WERI-Rb-1 (cell line): Measurements from ENCODE around the gene AMH.

Source experiments
- DNase-seq: peaks from one replicate; pipeline ENCODE4 v3.0.0-alpha.2; 2020
- H3K27ac ChIP-seq: fragments of 250-450 bp; sonication (Bioruptor Pico); 2 replicates; pipeline ENCODE4 v1.5.1; 2020; ENCODE audit warnings: mild to moderate bottlenecking, moderate library complexity
- H3K27me3 ChIP-seq: fragments of 250-450 bp; sonication (Bioruptor Pico); 2 replicates; pipeline ENCODE4 v1.5.1; 2021; ENCODE audit warnings: mild to moderate bottlenecking, low read depth, moderate library complexity; ENCODE audit not compliant: insufficient read depth, severe bottlenecking
- H3K36me3 ChIP-seq: fragments of 250-450 bp; sonication (Bioruptor Pico); 2 replicates; pipeline ENCODE4 v1.5.1; 2020; ENCODE audit warnings: mild to moderate bottlenecking, moderate library complexity
- H3K4me3 ChIP-seq: 2 replicates; pipeline ENCODE4 v1.5.1; 2011; ENCODE audit warnings: low read depth, mild to moderate bottlenecking, control low read depth, low read length
- H3K9me3 ChIP-seq: fragments of 250-450 bp; sonication (Bioruptor Pico); 2 replicates; pipeline ENCODE4 v1.5.1; 2021; ENCODE audit warnings: mild to moderate bottlenecking, moderate library complexity; ENCODE audit not compliant: severe bottlenecking
- CTCF ChIP-seq: IDR thresholded peaks from 2 replicates; pipeline ENCODE4 v1.5.1; 2011; ENCODE audit warnings: low read depth, mild to moderate bottlenecking, control low read depth, inconsistent platforms, low read length

Gene AMH

DNA sequence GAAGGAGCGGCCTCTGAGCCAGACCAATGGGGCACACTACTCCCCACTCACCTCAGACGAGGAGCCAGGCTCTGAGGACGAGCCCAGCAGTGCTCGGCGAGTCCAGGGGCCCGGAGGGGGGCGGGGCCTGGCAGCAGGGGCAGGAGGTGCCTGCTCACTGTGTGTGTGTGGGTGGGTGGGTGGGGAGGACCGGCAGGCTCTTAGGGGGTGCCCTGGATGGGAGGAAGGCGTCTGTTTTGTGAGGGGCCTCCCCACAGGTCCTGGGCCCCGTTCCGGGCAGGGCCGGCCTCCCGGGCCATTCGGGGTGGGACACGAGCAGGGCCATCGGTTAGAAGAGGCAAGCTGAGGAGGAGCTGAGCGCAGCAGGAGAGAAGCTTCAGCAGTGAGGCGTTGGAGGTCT lies 25.7 kb upstream of the AMH start:
- no peaks in the 10 kb centered on the region for H3K27me3 ChIP-seq
- H3K4me3 ChIP-seq, result no peak overlapping the region
- DNase-seq, result no peak
- TF ChIP-seq CTCF, result no peak
- no peak overlapping the region for H3K27ac ChIP-seq
- no peaks in the 10 kb centered on the region for H3K9me3 ChIP-seq
- H3K36me3 ChIP-seq, result peaks cover 71% of the 10 kb centered on the region

GRCh38 chr19:2223959-2224358 lies 25.2 kb upstream of the AMH start:
- no peaks in the 10 kb centered on the region for H3K27me3 ChIP-seq
- DNase-seq, result no peak
- H3K4me3 ChIP-seq, result no peak overlapping the region
- H3K27ac ChIP-seq, result no peak overlapping the region
- no peaks in the 10 kb centered on the region for H3K9me3 ChIP-seq
- no peak for TF ChIP-seq CTCF
- peaks cover 71% of the 10 kb centered on the region for H3K36me3 ChIP-seq

- Histone ChIP-seq H3K27ac (no peak overlapping the region), H3K36me3 (peaks cover 75% of the 10 kb centered on the region)
- no peak for TF ChIP-seq CTCF
Measured at GRCh38 chr19:2224754-2225349, 24.3 kb upstream of the AMH start.

DNA sequence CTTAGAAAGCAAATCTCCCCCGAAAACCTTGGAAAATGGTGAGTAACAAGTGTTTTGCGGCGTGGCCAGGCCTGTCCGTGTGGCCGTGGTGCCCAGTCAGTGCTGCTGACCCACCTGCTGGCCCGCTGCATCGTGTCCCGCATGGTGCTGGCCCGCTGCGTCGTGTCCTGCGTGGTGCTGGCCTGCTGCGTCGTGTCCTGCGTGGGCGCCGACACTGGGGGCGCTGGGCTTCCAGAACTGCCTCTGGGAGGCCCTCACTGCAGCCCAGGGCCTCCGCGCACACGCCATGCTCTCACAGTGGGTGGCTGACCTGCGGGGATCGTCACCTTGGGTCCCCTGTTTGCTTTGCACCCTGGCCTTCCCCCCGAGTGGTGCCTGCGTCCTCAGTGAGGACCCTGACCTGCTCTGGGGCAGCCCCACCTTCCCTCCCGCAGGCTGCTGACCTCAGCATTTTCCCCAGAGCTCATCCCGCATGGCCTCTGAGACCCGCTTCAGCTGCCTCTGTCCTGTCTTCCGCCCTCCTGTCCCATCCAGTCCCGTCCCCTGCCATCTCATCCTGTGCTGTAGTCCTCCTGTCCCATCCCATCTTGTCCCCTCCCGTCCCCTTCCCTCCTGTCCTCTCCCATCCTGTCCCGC lies 23.6 kb upstream of the AMH start:
- no peak overlapping the region for H3K27ac ChIP-seq
- TF ChIP-seq CTCF, result no peak
- H3K27me3 ChIP-seq, result no peaks in the 10 kb centered on the region
- no peaks in the 10 kb centered on the region for H3K9me3 ChIP-seq
- no peak for DNase-seq
- peaks cover 75% of the 10 kb centered on the region for H3K36me3 ChIP-seq
- H3K4me3 ChIP-seq, result no peak overlapping the region

More at GRCh38 chr19:2224754-2225349, 24.3 kb upstream of the AMH start:
- Histone ChIP-seq H3K27me3 (no peaks in the 10 kb centered on the region), H3K9me3 (no peaks in the 10 kb centered on the region), H3K4me3 (no peak overlapping the region)
- no peak for DNase-seq

DNA sequence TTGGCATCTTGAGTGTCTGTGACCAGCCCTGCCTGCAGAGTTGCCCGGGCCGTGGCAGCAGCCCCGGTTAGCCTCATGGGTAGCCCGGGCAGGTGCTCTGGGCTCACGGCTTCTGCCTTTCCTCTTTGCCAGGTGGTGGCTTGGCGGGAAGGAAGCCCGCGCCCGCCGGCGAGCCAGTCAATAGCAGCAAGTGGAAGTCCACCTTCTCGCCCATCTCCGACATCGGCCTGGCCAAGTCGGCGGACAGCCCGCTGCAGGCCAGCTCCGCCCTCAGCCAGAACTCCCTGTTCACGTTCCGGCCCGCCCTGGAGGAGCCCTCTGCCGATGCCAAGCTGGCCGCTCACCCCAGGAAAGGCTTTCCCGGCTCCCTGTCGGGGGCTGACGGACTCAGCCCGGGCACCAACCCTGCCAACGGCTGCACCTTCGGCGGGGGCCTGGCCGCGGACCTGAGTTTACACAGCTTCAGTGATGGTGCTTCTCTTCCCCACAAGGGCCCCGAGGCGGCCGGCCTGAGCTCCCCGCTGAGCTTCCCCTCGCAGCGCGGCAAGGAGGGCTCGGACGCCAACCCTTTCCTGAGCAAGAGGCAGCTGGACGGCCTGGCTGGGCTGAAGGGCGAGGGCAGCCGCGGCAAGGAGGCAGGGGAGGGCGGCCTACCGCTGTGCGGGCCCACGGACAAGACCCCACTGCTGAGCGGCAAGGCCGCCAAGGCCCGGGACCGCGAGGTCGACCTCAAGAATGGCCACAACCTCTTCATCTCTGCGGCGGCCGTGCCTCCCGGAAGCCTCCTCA lies 22.9 kb upstream of the AMH start:
- H3K9me3 ChIP-seq, result no peaks in the 10 kb centered on the region
- no peak for DNase-seq
- no peaks in the 10 kb centered on the region for H3K27me3 ChIP-seq
- TF ChIP-seq CTCF, result no peak
- H3K4me3 ChIP-seq, result no peak overlapping the region
- peaks cover 75% of the 10 kb centered on the region for H3K36me3 ChIP-seq
- H3K27ac ChIP-seq, result no peak overlapping the region
